NB4 (cell line): ENCODE measurements around the gene MPZL3.

ENCODE experiments used
- DNase-seq: peaks from one replicate; pipeline ENCODE4 v3.0.0; 2010; ENCODE audit warnings: low read depth
- H3K4me3 ChIP-seq: one replicate; pipeline ENCODE4 v1.5.1; 2011; ENCODE audit warnings: mild to moderate bottlenecking, low read depth, low read length, moderate library complexity
- CTCF ChIP-seq: IDR thresholded peaks from one replicate; pipeline ENCODE4 v1.5.1; 2012; ENCODE audit warnings: low read depth, low read length
- MAX ChIP-seq: IDR thresholded peaks from 2 replicates; pipeline ENCODE4 v1.6.1; 2011; ENCODE audit warnings: low read depth, low read length
- MYC ChIP-seq: IDR thresholded peaks from 2 replicates; pipeline ENCODE4 v1.6.1; 2011; ENCODE audit warnings: low read depth, low read length
- POLR2A ChIP-seq: IDR thresholded peaks from 2 replicates; pipeline ENCODE4 v1.6.1; 2011; ENCODE audit warnings: mild to moderate bottlenecking; ENCODE audit not compliant: insufficient read length; ENCODE audit errors: extremely low read depth

Gene MPZL3

GRCh38 chr11:118229274-118229847, 22.8 kb downstream of the MPZL3 start:
- no peak overlapping the region for H3K4me3 ChIP-seq
- no peak for DNase-seq
- TF ChIP-seq MAX (no peak), POLR2A (no peak), MYC (no peak), CTCF (no peak)

DNA sequence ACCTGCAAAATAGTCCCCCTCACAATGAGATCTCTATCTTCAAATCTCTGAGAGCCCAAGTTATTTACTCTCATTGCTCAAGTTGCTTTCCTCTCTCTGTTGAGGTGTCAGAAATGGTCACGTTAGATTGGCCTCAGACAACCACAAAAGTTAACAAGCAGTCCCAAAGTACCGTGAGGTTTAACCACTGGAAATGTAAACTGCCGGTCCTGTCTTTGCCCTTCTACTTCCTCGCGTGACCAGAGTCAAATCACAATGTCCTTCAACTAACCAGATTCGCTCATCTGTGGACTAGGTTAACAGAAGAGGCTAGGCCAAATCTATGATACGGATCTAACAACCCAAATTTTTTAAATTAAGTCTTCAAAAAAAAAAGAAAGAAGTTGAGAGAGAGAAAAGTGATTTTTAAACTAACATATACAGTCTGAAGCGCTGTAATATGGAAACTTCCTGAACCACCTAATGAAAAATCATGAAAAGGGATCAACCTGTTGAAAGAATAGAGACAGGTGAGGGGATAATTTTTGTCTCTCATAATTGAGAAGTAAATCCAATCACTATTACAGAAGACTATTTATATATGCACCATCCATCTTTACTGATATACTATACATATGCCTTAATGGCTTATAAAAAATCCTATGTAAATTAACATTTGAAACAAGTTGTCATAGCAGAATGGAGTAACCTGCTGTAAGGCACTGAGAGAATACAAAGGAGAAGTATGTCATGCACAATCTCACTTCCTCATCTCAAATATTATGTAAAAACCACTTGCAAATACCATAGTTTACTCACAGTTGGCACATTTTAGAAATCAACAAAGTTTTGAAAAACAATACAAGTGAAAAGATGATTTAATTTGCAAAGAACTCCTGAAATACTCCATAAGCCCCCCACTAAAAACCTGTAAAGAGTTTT, 24.0 kb downstream of the MPZL3 start:
- peak; percentile 36; the same call in 1 of the 2 replicates for TF ChIP-seq MAX
- peak; percentile 38; the same call in 1 of the 2 replicates for TF ChIP-seq MYC
- no peak for TF ChIP-seq CTCF
- H3K4me3 ChIP-seq: no peak overlapping the region
- peak; percentile 81 for DNase-seq

DNA sequence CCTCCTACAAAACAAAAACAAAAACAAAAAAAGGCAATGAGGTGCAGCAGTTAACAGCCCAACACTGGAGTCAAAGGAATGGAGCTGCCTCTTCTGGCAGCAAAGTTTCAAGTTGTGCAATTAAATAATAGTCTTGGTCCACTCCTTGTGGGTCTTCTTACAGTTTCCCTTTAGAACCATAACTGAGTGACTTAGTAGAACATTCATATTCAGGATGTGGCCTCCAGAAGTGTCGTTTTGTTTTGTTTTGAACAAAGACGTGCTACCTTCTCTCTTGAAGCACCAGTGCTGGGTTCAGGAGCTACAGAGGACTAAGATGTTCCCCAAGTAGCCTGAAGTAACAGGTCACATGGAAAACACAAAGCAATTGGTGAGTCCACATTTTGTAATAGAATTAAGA, 25.4 kb downstream of the MPZL3 start:
- no peak for DNase-seq
- no peak for TF ChIP-seq CTCF
- no peak overlapping the region for H3K4me3 ChIP-seq

DNA sequence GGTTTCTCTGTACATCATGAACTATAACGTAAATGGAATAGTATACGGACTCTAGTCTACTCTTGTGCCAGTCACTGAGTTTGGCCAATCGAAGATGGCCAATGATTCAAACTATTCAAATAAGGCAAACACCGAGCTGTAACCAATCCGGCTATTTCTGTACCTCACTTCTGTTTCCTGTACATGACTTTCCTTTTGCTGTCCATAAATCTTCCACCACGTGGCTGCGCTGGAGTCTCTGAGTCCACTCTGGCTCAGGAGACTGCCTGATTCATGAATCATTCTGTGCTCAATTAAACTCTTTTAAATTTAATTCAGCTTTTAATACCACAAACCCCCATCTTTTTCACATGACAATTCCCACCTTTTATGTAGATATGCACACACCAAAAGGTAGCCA, 25.9 kb downstream of the MPZL3 start:
- no peak for TF ChIP-seq POLR2A
- TF ChIP-seq MYC: no peak
- TF ChIP-seq MAX: no peak
- TF ChIP-seq CTCF: no peak
- no peak overlapping the region for H3K4me3 ChIP-seq
- DNase-seq: no peak

- peak; percentile 73 for DNase-seq
- TF ChIP-seq MAX (peak; percentile 88), POLR2A (no peak), MYC (peak; percentile 45; the same call in 1 of the 2 replicates), CTCF (no peak)
- H3K4me3 ChIP-seq: no peak within 1 kb of the TSS
Observed at GRCh38 chr11:118224511-118225188, 27.5 kb downstream of the MPZL3 start, which contains the start of gene JAML. Gene JAML (minus strand): TSS chr11:118225011. CDS start chr11:118214866, 10,145 bp downstream.
